ENCODE data around the gene DOK1.
A peak's percentile ranks its signal among the peaks of the same experiment; 100 is the strongest.

The DOK1 gene

GRCh38 chr2:74567881-74568280, 13.4 kb downstream of the DOK1 start:
- no peak overlapping the region for H3K4me3 ChIP-seq (ENCODE audit: low read depth, low read length)
- ChIA-PET POLR2A (interaction anchor here (0.6 to 2.5 kb wide), 5 partner anchors 9 to 38 kb away, joined by 3 to 23 read pairs (median 3); partner anchors contain the start of genes AUP1, HTRA2 and LOXL3), CTCF (interaction anchor here (1.1 to 15.9 kb wide), 5 partner anchors 9 to 85 kb away, joined by 3 to 204 read pairs (median 8); partner anchors contain the start of genes CCDC142 and TTC31)
- peak; percentile 89 for DNase-seq (ENCODE audit: low read depth, low spot score)
- TF ChIP-seq CTCF (IDR thresholded peaks at IDR 0.05; ENCODE audit: insufficient read depth, low read length, missing control alignments) = no peak

DNA sequence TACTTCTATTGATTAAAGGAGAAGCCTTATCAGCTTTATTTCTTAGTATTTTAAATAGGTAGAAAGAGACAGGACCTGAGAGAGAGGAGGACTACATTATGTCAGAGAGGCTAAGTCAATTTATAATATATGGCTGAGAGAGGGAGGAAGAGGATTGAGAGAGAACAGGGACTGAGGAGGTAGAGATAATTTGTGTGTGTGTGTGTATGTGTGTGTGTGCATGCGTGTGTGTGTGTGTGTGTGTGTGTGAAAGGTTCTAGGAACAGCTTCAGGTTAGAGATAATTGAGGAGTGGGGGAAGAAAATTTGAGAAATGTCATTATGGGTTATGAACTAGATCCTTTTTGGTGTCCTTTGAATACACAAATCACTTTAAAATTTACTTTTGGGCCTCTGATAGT, 15.2 kb downstream of the DOK1 start:
- no peak overlapping the region for H3K4me3 ChIP-seq (ENCODE audit: low read depth, low read length)
- ChIA-PET POLR2A (no interaction called here), CTCF (interaction anchor here (15.9 kb wide), 1 partner anchor 17 kb away, joined by 204 read pairs; no protein-coding TSS in a partner anchor)
- TF ChIP-seq CTCF (IDR thresholded peaks at IDR 0.05; ENCODE audit: insufficient read depth, low read length, missing control alignments) = no peak
- DNase-seq (ENCODE audit: low read depth, low spot score) = no peak

GRCh38 chr2:74571058-74571457, 16.5 kb downstream of the DOK1 start:
- CTCF ChIA-PET = interaction anchor here (1.1 to 15.9 kb wide), 2 partner anchors 15 to 20 kb away, joined by 3 to 204 read pairs; no protein-coding TSS in a partner anchor
- POLR2A ChIA-PET = no interaction called here

DNA sequence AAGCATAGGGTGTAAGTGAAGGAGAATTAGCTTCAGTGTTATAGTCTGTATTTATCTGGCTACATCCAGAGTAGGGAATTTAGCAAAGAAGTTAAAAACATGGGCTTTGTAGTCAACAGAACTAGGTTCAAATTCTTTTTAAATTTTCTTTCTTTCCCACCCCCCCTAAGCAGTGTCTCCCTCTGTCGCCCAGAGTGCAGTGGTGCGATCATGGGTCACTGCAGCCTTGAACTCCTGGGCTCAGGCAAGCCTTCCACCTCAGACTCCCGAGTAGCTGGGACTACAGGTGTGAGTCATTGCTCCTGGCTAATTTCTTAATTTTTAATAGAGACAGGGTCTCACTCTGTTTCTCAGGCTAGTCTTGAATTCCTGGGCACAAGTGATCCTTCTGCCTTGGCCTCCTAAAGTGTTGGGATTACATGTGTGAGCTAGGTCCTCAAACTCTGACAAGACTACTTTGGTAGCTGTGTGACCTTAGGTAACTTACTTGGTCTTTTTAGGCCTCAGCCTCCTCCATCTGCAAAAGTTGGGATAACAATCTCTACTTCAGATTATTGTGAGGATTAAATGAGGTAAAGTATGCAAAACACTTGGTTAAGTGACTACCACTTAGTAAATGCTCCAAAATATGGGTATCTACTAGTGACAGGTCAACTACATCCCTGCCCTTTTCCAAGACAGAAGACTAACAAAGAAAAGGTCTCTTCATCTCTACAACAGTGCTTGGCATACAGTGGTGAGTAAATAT, 17.8 kb downstream of the DOK1 start:
- no peak overlapping the region for H3K4me3 ChIP-seq (ENCODE audit: low read depth, low read length)
- POLR2A ChIA-PET = no interaction called here
- no peak for TF ChIP-seq CTCF (IDR thresholded peaks at IDR 0.05; ENCODE audit: insufficient read depth, low read length, missing control alignments)
- no peak for DNase-seq (ENCODE audit: low read depth, low spot score)
- CTCF ChIA-PET = interaction anchor here (15.9 kb wide), 1 partner anchor 14 kb away, joined by 204 read pairs; no protein-coding TSS in a partner anchor

More at GRCh38 chr2:74571058-74571457, 16.5 kb downstream of the DOK1 start:
- no peak for DNase-seq (ENCODE audit: low read depth, low spot score)
- TF ChIP-seq CTCF (IDR thresholded peaks at IDR 0.05; ENCODE audit: insufficient read depth, low read length, missing control alignments) = no peak
- no peak overlapping the region for H3K4me3 ChIP-seq (ENCODE audit: low read depth, low read length)

GRCh38 chr2:74573747-74574562, 19.4 kb downstream of the DOK1 start:
- POLR2A ChIA-PET = interaction anchor here (0.6 to 4.6 kb wide), 4 partner anchors 9 to 44 kb away, joined by 3 to 29 read pairs (median 5); partner anchors contain the start of genes AUP1 and HTRA2
- DNase-seq (ENCODE audit: low read depth, low spot score) = no peak
- no peak for TF ChIP-seq CTCF (IDR thresholded peaks at IDR 0.05; ENCODE audit: insufficient read depth, low read length, missing control alignments)
- H3K4me3 ChIP-seq (ENCODE audit: low read depth, low read length) = no peak overlapping the region
- CTCF ChIA-PET = interaction anchor here (1.9 to 21.1 kb wide), 3 partner anchors 13 to 87 kb away, joined by 4 to 401 read pairs (median 204); partner anchors contain the start of genes CCDC142 and TTC31

Data from AG04449 (cell line).